HuH-7 (cell line): Measurements from ENCODE around the gene CAMTA2.
A peak's percentile ranks its signal among the peaks of the same experiment; 100 is the strongest.
"Not testable (repeated sequence)": the region's sequence is repeated elsewhere in the genome, so short reads cannot be mapped to it uniquely, and the experiment has no call there.

Experiments
- DNase-seq: peaks from one replicate; pipeline ENCODE4 v3.0.0; 2011; ENCODE audit warnings: low spot score

The CAMTA2 gene

GRCh38 chr17:4928881-4929280 is 58.6 kb downstream of the CAMTA2 start:
- DNase-seq: no peak

- not testable (repeated sequence) for DNase-seq
These were observed 60.7 kb downstream of the CAMTA2 start for GRCh38 chr17:4926577-4927335.

GRCh38 chr17:4921320-4921719 is 66.2 kb downstream of the CAMTA2 start:
- no peak for DNase-seq

GRCh38 chr17:4920351-4921048 is 67.0 kb downstream of the CAMTA2 start:
- DNase-seq: peak; percentile 34

GRCh38 chr17:4919511-4920047 is 67.9 kb downstream of the CAMTA2 start:
- no peak for DNase-seq
